GM23338 (cell line): Measurements from ENCODE around the gene GRM4.

Experiments used
- CTCF ChIP-seq, 2 experiments: fragments of 200-600 bp in 1 of 2; sonication (generic) in 1 of 2; conservative IDR thresholded peaks; 2 replicates each; pipeline versions ENCODE4 v1.5.1 to v1.6.1; 2016 to 2017; ENCODE audit warnings: antibody characterized with exemption in 2 of 2, low read depth in 2 of 2, mild to moderate bottlenecking in 2 of 2, moderate library complexity in 1 of 2
- EZH2 ChIP-seq: fragments of 200-600 bp; sonication (generic); IDR thresholded peaks from one replicate; pipeline ENCODE4 v1.8.0; 2017; ENCODE audit warnings: antibody characterized with exemption, mild to moderate bottlenecking, low read depth; ENCODE audit not compliant: unreplicated experiment
- POLR2AphosphoS5 ChIP-seq: IDR thresholded peaks from 2 replicates; pipeline ENCODE4 v1.6.1; 2016; ENCODE audit warnings: antibody characterized with exemption, low read depth

- no peak for TF ChIP-seq POLR2AphosphoS5
- TF ChIP-seq CTCF (conservative IDR thresholded peaks at IDR 0.05; ENCODE audit: low read depth in 2 of 2) = no peak
- no peak for TF ChIP-seq EZH2
These were observed 93.6 kb downstream of the GRM4 start for GRCh38 chr6:34052071-34052825.
